HL-60 (cell line): ENCODE results near the gene WASHC4.

Experiments
- DNase-seq, 2 experiments: peaks; one replicate each; pipeline ENCODE4 v3.0.0-alpha.2; 2010 to 2020; ENCODE audit warnings: low read depth in 1 of 2, low spot score in 1 of 2
- H3K27ac ChIP-seq: fragments of 250-450 bp; sonication (Bioruptor Pico); replicated peaks from 2 replicates; pipeline ENCODE4 v1.5.1; 2020; ENCODE audit warnings: mild to moderate bottlenecking, moderate library complexity
- H3K27me3 ChIP-seq: fragments of 250-450 bp; sonication (Bioruptor Pico); 2 replicates; pipeline ENCODE4 v1.5.1; 2021; ENCODE audit warnings: mild to moderate bottlenecking, moderate library complexity; ENCODE audit not compliant: insufficient read depth, poor library complexity, severe bottlenecking
- H3K4me3 ChIP-seq: replicated peaks from 2 replicates; pipeline ENCODE4 v1.5.1; 2011; ENCODE audit warnings: mild to moderate bottlenecking, control low read depth, low read length; ENCODE audit not compliant: insufficient read depth
- GABPA ChIP-seq: IDR thresholded peaks from 2 replicates; pipeline ENCODE4 v1.6.1; 2012; ENCODE audit warnings: low read depth
- POLR2AphosphoS5 ChIP-seq: IDR thresholded peaks from 2 replicates; pipeline ENCODE4 v1.6.1; 2012; ENCODE audit warnings: low read depth
- SPI1 ChIP-seq: IDR thresholded peaks from 2 replicates; pipeline ENCODE4 v1.6.1; 2012; ENCODE audit warnings: low read depth, mild to moderate bottlenecking, borderline replicate concordance
- TF ChIP-seq, protein P1 (sequence below): IDR thresholded peaks from 2 replicates; pipeline ENCODE4 v1.6.1; 2012; ENCODE audit warnings: low read depth; ENCODE audit not compliant: insufficient replicate concordance
- TF ChIP-seq, protein P2 (sequence below): IDR thresholded peaks from one replicate; pipeline ENCODE4 v1.5.1; 2011; ENCODE audit warnings: low read length, control low read depth, inconsistent platforms; ENCODE audit not compliant: insufficient read depth

WASHC4 gene

DNA sequence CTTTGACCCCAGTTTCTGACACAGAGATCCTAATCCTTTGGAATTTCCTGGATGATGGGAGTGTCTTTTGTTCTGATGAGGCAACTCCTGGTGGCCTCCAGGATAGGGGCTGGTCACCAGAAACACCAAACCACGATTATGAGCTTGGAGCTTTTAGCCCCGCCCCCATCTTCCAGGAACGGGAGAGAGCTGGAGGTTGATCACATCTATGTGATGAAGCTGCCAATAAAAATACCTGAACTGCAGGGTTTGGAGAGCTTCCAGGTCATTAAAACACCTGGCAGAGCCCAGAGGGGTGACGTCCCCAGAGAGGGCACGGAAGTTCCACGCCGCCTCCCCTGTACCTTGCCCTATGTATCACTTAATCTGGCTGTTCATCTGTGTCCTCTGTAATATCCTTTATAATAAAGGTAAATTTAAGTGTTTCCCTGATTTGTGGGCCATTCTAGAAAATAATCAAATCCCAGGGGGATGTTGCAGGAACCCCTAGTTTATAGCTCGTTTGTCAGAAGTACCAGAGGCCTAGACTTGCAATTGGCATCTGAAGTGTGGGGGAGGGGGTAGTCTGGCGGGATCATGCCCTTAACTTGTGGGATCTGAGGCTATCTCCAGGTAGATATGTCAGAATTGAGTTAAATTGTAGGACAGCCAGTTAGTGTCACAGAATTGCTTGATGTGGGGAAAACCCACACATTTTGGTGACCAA is 107.3 kb downstream of the WASHC4 start:
- no peak overlapping the region for H3K27ac ChIP-seq
- H3K27me3 ChIP-seq, result no peaks in the 10 kb centered on the region
- no peak for DNase-seq
- TF ChIP-seq, protein P1, sequence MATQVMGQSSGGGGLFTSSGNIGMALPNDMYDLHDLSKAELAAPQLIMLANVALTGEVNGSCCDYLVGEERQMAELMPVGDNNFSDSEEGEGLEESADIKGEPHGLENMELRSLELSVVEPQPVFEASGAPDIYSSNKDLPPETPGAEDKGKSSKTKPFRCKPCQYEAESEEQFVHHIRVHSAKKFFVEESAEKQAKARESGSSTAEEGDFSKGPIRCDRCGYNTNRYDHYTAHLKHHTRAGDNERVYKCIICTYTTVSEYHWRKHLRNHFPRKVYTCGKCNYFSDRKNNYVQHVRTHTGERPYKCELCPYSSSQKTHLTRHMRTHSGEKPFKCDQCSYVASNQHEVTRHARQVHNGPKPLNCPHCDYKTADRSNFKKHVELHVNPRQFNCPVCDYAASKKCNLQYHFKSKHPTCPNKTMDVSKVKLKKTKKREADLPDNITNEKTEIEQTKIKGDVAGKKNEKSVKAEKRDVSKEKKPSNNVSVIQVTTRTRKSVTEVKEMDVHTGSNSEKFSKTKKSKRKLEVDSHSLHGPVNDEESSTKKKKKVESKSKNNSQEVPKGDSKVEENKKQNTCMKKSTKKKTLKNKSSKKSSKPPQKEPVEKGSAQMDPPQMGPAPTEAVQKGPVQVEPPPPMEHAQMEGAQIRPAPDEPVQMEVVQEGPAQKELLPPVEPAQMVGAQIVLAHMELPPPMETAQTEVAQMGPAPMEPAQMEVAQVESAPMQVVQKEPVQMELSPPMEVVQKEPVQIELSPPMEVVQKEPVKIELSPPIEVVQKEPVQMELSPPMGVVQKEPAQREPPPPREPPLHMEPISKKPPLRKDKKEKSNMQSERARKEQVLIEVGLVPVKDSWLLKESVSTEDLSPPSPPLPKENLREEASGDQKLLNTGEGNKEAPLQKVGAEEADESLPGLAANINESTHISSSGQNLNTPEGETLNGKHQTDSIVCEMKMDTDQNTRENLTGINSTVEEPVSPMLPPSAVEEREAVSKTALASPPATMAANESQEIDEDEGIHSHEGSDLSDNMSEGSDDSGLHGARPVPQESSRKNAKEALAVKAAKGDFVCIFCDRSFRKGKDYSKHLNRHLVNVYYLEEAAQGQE, result no peak
- TF ChIP-seq, protein P2, sequence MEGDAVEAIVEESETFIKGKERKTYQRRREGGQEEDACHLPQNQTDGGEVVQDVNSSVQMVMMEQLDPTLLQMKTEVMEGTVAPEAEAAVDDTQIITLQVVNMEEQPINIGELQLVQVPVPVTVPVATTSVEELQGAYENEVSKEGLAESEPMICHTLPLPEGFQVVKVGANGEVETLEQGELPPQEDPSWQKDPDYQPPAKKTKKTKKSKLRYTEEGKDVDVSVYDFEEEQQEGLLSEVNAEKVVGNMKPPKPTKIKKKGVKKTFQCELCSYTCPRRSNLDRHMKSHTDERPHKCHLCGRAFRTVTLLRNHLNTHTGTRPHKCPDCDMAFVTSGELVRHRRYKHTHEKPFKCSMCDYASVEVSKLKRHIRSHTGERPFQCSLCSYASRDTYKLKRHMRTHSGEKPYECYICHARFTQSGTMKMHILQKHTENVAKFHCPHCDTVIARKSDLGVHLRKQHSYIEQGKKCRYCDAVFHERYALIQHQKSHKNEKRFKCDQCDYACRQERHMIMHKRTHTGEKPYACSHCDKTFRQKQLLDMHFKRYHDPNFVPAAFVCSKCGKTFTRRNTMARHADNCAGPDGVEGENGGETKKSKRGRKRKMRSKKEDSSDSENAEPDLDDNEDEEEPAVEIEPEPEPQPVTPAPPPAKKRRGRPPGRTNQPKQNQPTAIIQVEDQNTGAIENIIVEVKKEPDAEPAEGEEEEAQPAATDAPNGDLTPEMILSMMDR, result no peak
- TF ChIP-seq GABPA, result no peak
- no peak for TF ChIP-seq POLR2AphosphoS5
- TF ChIP-seq SPI1, result no peak
- H3K4me3 ChIP-seq, result no peak overlapping the region

DNA sequence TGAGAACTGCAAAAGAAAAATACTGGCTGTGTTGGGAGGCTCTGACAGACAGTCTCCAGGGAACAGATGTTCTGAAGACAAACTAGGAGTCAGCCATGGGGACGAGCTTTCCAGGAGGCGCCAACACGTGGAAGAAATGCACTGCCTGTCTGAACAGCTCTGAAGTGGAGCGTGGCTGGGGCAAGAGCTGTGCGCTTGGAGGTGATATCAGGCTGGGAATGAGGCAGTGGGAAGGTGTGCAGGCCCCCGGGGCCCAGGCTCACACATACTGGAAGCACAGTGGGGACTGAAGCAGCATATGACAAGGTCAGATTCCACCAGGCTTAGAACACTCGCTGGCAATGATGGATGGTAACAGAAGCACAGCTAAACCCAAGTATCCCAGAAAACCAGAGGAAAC is 110.9 kb downstream of the WASHC4 start:
- H3K4me3 ChIP-seq, result no peak overlapping the region

More for the DNA sequence above, 110.9 kb downstream of the WASHC4 start:
- no peaks in the 10 kb centered on the region for H3K27me3 ChIP-seq
- no peak overlapping the region for H3K27ac ChIP-seq
- no peak for TF ChIP-seq SPI1
- DNase-seq, result no peak
